T-helper 1 cell (primary cell): Measurements from ENCODE around the gene MESP1.

ENCODE experiments used
- DNase-seq, 5 donors: peaks; one replicate each; pipeline ENCODE4 v3.0.0-alpha.2; 2012 to 2020

MESP1 gene

GRCh38 chr15:89714775-89715174, 36.3 kb downstream of the MESP1 start:
- DNase-seq = no peak

- DNase-seq = no peak
Observed at GRCh38 chr15:89707577-89707976, 43.5 kb downstream of the MESP1 start.

GRCh38 chr15:89704411-89704810, 46.6 kb downstream of the MESP1 start:
- DNase-seq = no peak
